Caco-2 (cell line): ENCODE results near the gene ATAD2B. TPM values are rescaled to one million over a fixed set of nuclear protein-coding genes. Genes with fewer than 3 reads are reported as not detected.

Experiments
- BruUV-seq: library from RNA; stranded (reverse); fragments of 400-500 nt; replicated peaks from 2 replicates; lab custom pipeline; 2021; lab: Mats Ljungman, UMichigan
- CTCF ChIA-PET: fragments of 300-600 bp; sonication (Branson Sonifier 250); formaldehyde crosslinking; loops from one replicate; lab custom pipeline; 2022; ENCODE audit warnings: antibody characterized with exemption; lab: Charles Lee
- POLR2A ChIA-PET: fragments of 300-600 bp; sonication (Branson Sonifier 250); formaldehyde crosslinking; loops from one replicate; lab custom pipeline; 2022; ENCODE audit warnings: antibody characterized with exemption; lab: Charles Lee
- DNase-seq, 2 experiments: peaks; one replicate each; pipeline versions ENCODE4 v3.0.0 to v3.0.0-alpha.2; 2020 to 2022
- H3K27me3 ChIP-seq: replicated peaks from 2 replicates; pipeline ENCODE4 v1.6.0; 2011; ENCODE audit warnings: low read length; ENCODE audit not compliant: control insufficient read depth, insufficient read depth
- H3K36me3 ChIP-seq: 2 replicates; pipeline ENCODE4 v1.5.1; 2011; ENCODE audit warnings: low read length; ENCODE audit not compliant: control insufficient read depth, insufficient read depth
- H3K4me1 ChIP-seq: fragments of 250-450 bp; sonication (Bioruptor Pico); 2 replicates; pipeline ENCODE4 v1.5.1; 2020; ENCODE audit warnings: mild to moderate bottlenecking
- H3K4me3 ChIP-seq: 2 replicates; pipeline ENCODE4 v1.5.1; 2011; ENCODE audit warnings: low read depth, mild to moderate bottlenecking, control low read depth, low read length
- H3K9me3 ChIP-seq: fragments of 250-450 bp; sonication (Bioruptor Pico); 2 replicates; pipeline ENCODE4 v1.5.1; 2020; ENCODE audit warnings: mild to moderate bottlenecking, moderate library complexity
- H3K27ac Mint-ChIP-seq: one replicate; pipeline ENCODE4 v1.8.0; 2022; ENCODE audit warnings: mixed read lengths; ENCODE audit not compliant: unreplicated experiment
- H3K27me3 Mint-ChIP-seq: one replicate; pipeline ENCODE4 v1.8.0; 2022; ENCODE audit warnings: mixed read lengths; ENCODE audit not compliant: insufficient read depth, unreplicated experiment
- H3K36me3 Mint-ChIP-seq: one replicate; pipeline ENCODE4 v1.8.0; 2022; ENCODE audit warnings: mild to moderate bottlenecking, mixed read lengths; ENCODE audit not compliant: insufficient read depth, unreplicated experiment
- H3K4me1 Mint-ChIP-seq: one replicate; pipeline ENCODE4 v1.8.0; 2022; ENCODE audit warnings: low read depth, mixed read lengths; ENCODE audit not compliant: unreplicated experiment
- H3K4me3 Mint-ChIP-seq: one replicate; pipeline ENCODE4 v1.8.0; 2022; ENCODE audit warnings: mild to moderate bottlenecking, moderate library complexity, mixed read lengths; ENCODE audit not compliant: unreplicated experiment
- H3K9me3 Mint-ChIP-seq: one replicate; pipeline ENCODE4 v1.8.0; 2022; ENCODE audit warnings: mixed read lengths; ENCODE audit not compliant: unreplicated experiment
- CTCF ChIP-seq, 2 experiments: fragments of 200-600 bp in 1 of 2; IDR thresholded peaks; 1 replicate in 1 of 2; 2 replicates in 1 of 2; pipeline versions ENCODE4 v1.5.1 to v1.8.0; 2011 to 2022; ENCODE audit warnings: antibody characterized with exemption in 1 of 2, control low read depth in 1 of 2, inconsistent platforms in 1 of 2, low read depth in 1 of 2, low read length in 1 of 2, mild to moderate bottlenecking in 1 of 2, moderate library complexity in 1 of 2; ENCODE audit not compliant: insufficient read depth in 1 of 2, severe bottlenecking in 1 of 2, unreplicated experiment in 1 of 2
- intact Hi-C: fragments of 100-400 bp; cut with micrococcal nuclease; formaldehyde crosslinking; loops from one replicate; pipeline ENCODE4 v1.10.0; 2022; ENCODE audit not compliant: unreplicated experiment
- total RNA-seq: library from RNA; stranded (reverse); gene quantifications from 2 replicates; pipeline ENCODE4 v1.2.3, GENCODE V29; 2022

ATAD2B gene
- total RNA-seq, 1 experiment from 2014 or later = 32.1 TPM

DNA sequence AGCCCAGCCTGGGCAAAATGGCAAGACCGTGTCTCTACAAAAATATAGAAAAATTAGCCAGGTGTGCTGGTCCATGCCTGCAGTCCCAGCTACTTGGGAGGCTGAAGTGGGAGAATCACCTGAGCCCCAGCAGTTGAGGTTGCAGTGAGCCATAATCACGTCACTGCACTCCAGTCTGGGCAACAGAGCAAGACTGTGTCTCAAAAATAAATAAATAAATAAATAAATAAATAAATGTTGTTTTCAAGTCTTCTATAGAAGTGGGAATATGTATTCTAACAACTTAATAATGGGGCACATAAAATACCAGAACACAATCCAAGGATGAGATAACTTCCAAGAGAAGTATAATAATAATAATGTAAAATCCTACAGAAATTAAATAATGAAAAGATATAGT lies 23.9 kb downstream of the ATAD2B start:
- CTCF ChIA-PET = no interaction called here
- no peaks in the 10 kb centered on the region for H3K9me3 ChIP-seq

GRCh38 chr2:23901966-23902846 lies 24.7 kb downstream of the ATAD2B start:
- no peak overlapping the region for H3K4me3 ChIP-seq
- H3K9me3 ChIP-seq = no peaks in the 10 kb centered on the region
- Mint-ChIP-seq H3K27ac (no peak overlapping the region), H3K4me3 (no peak overlapping the region), H3K27me3 (no peaks in the 10 kb centered on the region), H3K9me3 (no peaks in the 10 kb centered on the region), H3K4me1 (peaks cover 9% of the 10 kb centered on the region), H3K36me3 (no peaks in the 10 kb centered on the region)
- no peaks in the 10 kb centered on the region for H3K27me3 ChIP-seq
- ChIA-PET CTCF (interaction anchor here (0.9 kb wide), 1 partner anchor 24 kb away, joined by 3 read pairs; the partner anchor contains the start of gene ATAD2B), POLR2A (no interaction called here)
- no peak for TF ChIP-seq CTCF (IDR thresholded peaks at IDR 0.05; ENCODE audit: insufficient read depth in 1 of 2, low read depth in 1 of 2, low read length in 1 of 2, severe bottlenecking in 1 of 2, unreplicated experiment in 1 of 2)
- intact Hi-C loops = no loop called here
- no peak for DNase-seq
- no peaks in the 10 kb centered on the region for H3K36me3 ChIP-seq
- 0 out of 2 replicates have a peak, but pooled peaks cover 6% of the 10 kb centered on the region for H3K4me1 ChIP-seq
- BruUV-seq = no TSS peak

More for the DNA sequence above, 23.9 kb downstream of the ATAD2B start:
- Histone ChIP-seq H3K36me3 (no peaks in the 10 kb centered on the region), H3K4me3 (no peak overlapping the region), H3K4me1 (0 out of 2 replicates have a peak, but pooled peaks cover 6% of the 10 kb centered on the region), H3K27me3 (no peaks in the 10 kb centered on the region)
- Mint-ChIP-seq H3K27ac (no peak overlapping the region), H3K27me3 (no peaks in the 10 kb centered on the region), H3K4me1 (peaks cover 9% of the 10 kb centered on the region), H3K4me3 (no peak overlapping the region), H3K9me3 (no peaks in the 10 kb centered on the region), H3K36me3 (no peaks in the 10 kb centered on the region)
- no TSS peak for BruUV-seq
- intact Hi-C loops = no loop called here
- DNase-seq = no peak
- POLR2A ChIA-PET = no interaction called here
- no peak for TF ChIP-seq CTCF (IDR thresholded peaks at IDR 0.05; ENCODE audit: insufficient read depth in 1 of 2, low read depth in 1 of 2, low read length in 1 of 2, severe bottlenecking in 1 of 2, unreplicated experiment in 1 of 2)

DNA sequence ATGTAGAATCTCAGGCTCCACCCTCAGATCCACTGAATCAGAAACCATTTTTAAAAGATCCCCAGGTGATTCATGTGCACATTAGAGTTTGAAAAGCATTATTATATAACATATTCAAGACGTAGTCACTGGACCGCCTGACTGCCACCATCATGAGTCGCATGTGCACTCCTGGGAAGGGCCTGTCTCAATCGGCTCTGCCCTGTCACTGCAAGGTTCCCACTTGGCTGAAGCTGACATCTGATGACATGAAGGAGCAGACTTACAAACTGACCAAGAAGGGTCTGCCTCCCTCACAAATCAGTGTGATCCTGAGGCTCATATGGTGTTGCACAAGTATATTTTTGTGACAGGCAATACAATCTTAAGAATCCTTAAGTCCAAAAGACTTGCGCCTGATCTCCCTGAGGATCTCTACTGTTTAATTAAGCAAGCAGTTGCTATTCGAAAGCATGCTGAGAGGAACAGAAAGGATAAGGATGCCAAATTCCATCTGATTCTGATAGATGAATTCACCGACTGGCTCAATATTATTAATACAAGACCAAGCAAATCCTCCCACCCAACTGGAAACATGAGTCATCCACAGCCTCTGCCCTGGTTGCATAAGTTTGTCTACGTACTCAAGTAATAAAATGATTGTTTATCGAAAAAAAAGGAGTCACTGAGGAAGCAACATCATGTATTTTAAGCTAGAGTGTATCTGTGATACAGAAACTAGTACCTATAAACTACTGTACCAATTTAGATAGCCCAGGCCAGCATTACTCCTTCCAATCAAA lies 26.2 kb downstream of the ATAD2B start:
- Mint-ChIP-seq H3K9me3 (no peaks in the 10 kb centered on the region), H3K4me3 (no peak overlapping the region), H3K4me1 (peaks cover 9% of the 10 kb centered on the region), H3K27ac (no peak overlapping the region), H3K36me3 (no peaks in the 10 kb centered on the region), H3K27me3 (no peaks in the 10 kb centered on the region)
- Histone ChIP-seq H3K9me3 (no peaks in the 10 kb centered on the region), H3K4me1 (0 out of 2 replicates have a peak, but pooled peaks cover 6% of the 10 kb centered on the region), H3K27me3 (no peaks in the 10 kb centered on the region), H3K4me3 (no peak overlapping the region), H3K36me3 (no peaks in the 10 kb centered on the region)
- intact Hi-C loops = no loop called here
- no TSS peak for BruUV-seq
- CTCF ChIA-PET = interaction anchor here (0.9 kb wide), 1 partner anchor 26 kb away, joined by 3 read pairs; the partner anchor contains the start of gene ATAD2B
- no peak for TF ChIP-seq CTCF (IDR thresholded peaks at IDR 0.05; ENCODE audit: insufficient read depth in 1 of 2, low read depth in 1 of 2, low read length in 1 of 2, severe bottlenecking in 1 of 2, unreplicated experiment in 1 of 2)
- peak in 1 of 2 experiments; percentile 16 for DNase-seq
- POLR2A ChIA-PET = no interaction called here
